NOMO-1 treated with dmso at 0.1 percent for 144 hours (cell line): Measurements from ENCODE around the gene ZSCAN12.
"Not testable (repeated sequence)": the region's sequence is repeated elsewhere in the genome, so short reads cannot be mapped to it uniquely, and the experiment has no call there.

Experiments
- DNase-seq: peaks from one replicate; lab custom pipeline; 2025; ENCODE audit not compliant: unreplicated experiment; lab: John Stamatoyannopoulos, UW

The ZSCAN12 gene

GRCh38 chr6:28399350-28400121, at the start of gene ZSCAN12:
TSS of gene ZSCAN12 (minus strand) at chr6:28399747. CDS start at chr6:28398405, 1,342 bp downstream.
- DNase-seq: peak; percentile 69

- DNase-seq: no peak
Observed at GRCh38 chr6:28449056-28449455, 49.5 kb upstream of the ZSCAN12 start.

- not testable (repeated sequence) for DNase-seq
Observed at GRCh38 chr6:28447512-28447906, 48.0 kb upstream of the ZSCAN12 start.

- DNase-seq: no peak
Observed at GRCh38 chr6:28446818-28447511, 47.4 kb upstream of the ZSCAN12 start.

- DNase-seq: not testable (repeated sequence)
Observed at GRCh38 chr6:28444759-28445158, 45.2 kb upstream of the ZSCAN12 start.

- no peak for DNase-seq
Observed at GRCh38 chr6:28443112-28443773, 43.7 kb upstream of the ZSCAN12 start, which contains the start of gene ZSCAN23. TSS of gene ZSCAN23 (minus strand) at chr6:28443491. CDS start at chr6:28436266, 7,225 bp downstream.

GRCh38 chr6:28442586-28442985, 43.0 kb upstream of the ZSCAN12 start:
- no peak for DNase-seq

GRCh38 chr6:28436404-28436803, 36.9 kb upstream of the ZSCAN12 start:
- no peak for DNase-seq

- no peak for DNase-seq
Observed at GRCh38 chr6:28433119-28433518, 33.6 kb upstream of the ZSCAN12 start.

- no peak for DNase-seq
Observed at GRCh38 chr6:28429781-28430180, 30.2 kb upstream of the ZSCAN12 start.

GRCh38 chr6:28425944-28426541, 26.5 kb upstream of the ZSCAN12 start:
- DNase-seq: no peak

GRCh38 chr6:28424163-28424562, 24.6 kb upstream of the ZSCAN12 start:
- DNase-seq: no peak

GRCh38 chr6:28423546-28423945, 24.0 kb upstream of the ZSCAN12 start:
- DNase-seq: no peak

- DNase-seq: no peak
Observed at GRCh38 chr6:28413681-28414080, 14.1 kb upstream of the ZSCAN12 start.

- DNase-seq: no peak
Observed at GRCh38 chr6:28410767-28411166, 11.2 kb upstream of the ZSCAN12 start.

- DNase-seq: no peak
Observed at GRCh38 chr6:28408076-28408802, 8.7 kb upstream of the ZSCAN12 start.

- DNase-seq: no peak
Observed at GRCh38 chr6:28407401-28407800, 7.9 kb upstream of the ZSCAN12 start.

- not testable (repeated sequence) for DNase-seq
Observed at GRCh38 chr6:28403923-28404322, 4.4 kb upstream of the ZSCAN12 start.

- DNase-seq: no peak
Observed at GRCh38 chr6:28402197-28402596, 2.6 kb upstream of the ZSCAN12 start.

- no peak for DNase-seq
Observed at GRCh38 chr6:28401172-28401571, 1.6 kb upstream of the ZSCAN12 start.

GRCh38 chr6:28400122-28400451, 540 bp upstream of the ZSCAN12 start:
- no peak for DNase-seq
